Astrocyte of the spinal cord (primary cell): ENCODE measurements around the gene DDX31.

ENCODE experiments used
- DNase-seq: peaks from one replicate; pipeline ENCODE4 v3.0.0; 2011; ENCODE audit warnings: low read depth, low spot score
- H3K4me3 ChIP-seq: 2 replicates; pipeline ENCODE4 v1.5.1; 2011; ENCODE audit warnings: low read depth, mild to moderate bottlenecking, low read length, moderate library complexity
- CTCF ChIP-seq: IDR thresholded peaks from 2 replicates; pipeline ENCODE4 v1.5.1; 2012; ENCODE audit warnings: low read depth, mild to moderate bottlenecking, low read length, inconsistent platforms
- in situ Hi-C: cut with HindIII; loops from 2 replicates; pipeline ENCODE4 v1.10.0; 2017; ENCODE audit warnings: low sequenced_read_pairs

Gene DDX31

GRCh38 chr9:132634327-132634726, 35.5 kb downstream of the DDX31 start:
- no peak overlapping the region for H3K4me3 ChIP-seq
- in situ Hi-C loops, result no loop called here
- no peak for TF ChIP-seq CTCF
- DNase-seq, result no peak

- no peak for TF ChIP-seq CTCF
- in situ Hi-C loops, result no loop called here
Measured at GRCh38 chr9:132632413-132633129, 37.2 kb downstream of the DDX31 start.

GRCh38 chr9:132631685-132632084, 38.1 kb downstream of the DDX31 start:
- no peak for TF ChIP-seq CTCF
- in situ Hi-C loops, result no loop called here
- DNase-seq, result no peak
- H3K4me3 ChIP-seq, result no peak overlapping the region

More at GRCh38 chr9:132632413-132633129, 37.2 kb downstream of the DDX31 start:
- no peak overlapping the region for H3K4me3 ChIP-seq
- no peak for DNase-seq

- peak; percentile 87 for DNase-seq
- in situ Hi-C loops, result no loop called here
- no peak overlapping the region for H3K4me3 ChIP-seq
- TF ChIP-seq CTCF, result no peak
Measured at GRCh38 chr9:132631280-132631679, 38.5 kb downstream of the DDX31 start.

- TF ChIP-seq CTCF, result no peak
- in situ Hi-C loops, result no loop called here
- DNase-seq, result no peak
- H3K4me3 ChIP-seq, result no peak overlapping the region
Measured at GRCh38 chr9:132630811-132631210, 39.0 kb downstream of the DDX31 start.

GRCh38 chr9:132630116-132630515, 39.7 kb downstream of the DDX31 start:
- in situ Hi-C loops, result no loop called here
- no peak overlapping the region for H3K4me3 ChIP-seq
- TF ChIP-seq CTCF, result no peak
- DNase-seq, result no peak
